ENCODE measurements around the gene PPP2R3B. TPM values are rescaled to one million over a fixed set of nuclear protein-coding genes. Genes with fewer than 3 reads are reported as not detected.

Gene PPP2R3B
- polyA plus RNA-seq (5.5 to 7.5 TPM (median 6.6 TPM) in 3 replicates), polyA minus RNA-seq (4.2 to 11.7 TPM (median 5.4 TPM) in 3 replicates)
- polyA plus RNA-seq (2011; ENCODE audit: low read depth), result 17.7 TPM
- polyA plus RNA-seq (2011; cell fraction: cytosol; rRNA removed), result 3.0 and 3.8 TPM in 2 replicates
- 12.7 and 17.4 TPM in 2 replicates for polyA plus RNA-seq (2011; cell fraction: nucleus; rRNA removed)
- 7.4 and 11.8 TPM in 2 replicates for polyA plus RNA-seq (2012; ENCODE audit: low replicate concordance)
- polyA minus RNA-seq (2011; cell fraction: cytosol; rRNA and poly(A)+ RNA removed), result 6.9 TPM
- 6.4 and 8.2 TPM in 2 replicates for polyA minus RNA-seq (2011; cell fraction: nucleus; rRNA and poly(A)+ RNA removed)

DNA sequence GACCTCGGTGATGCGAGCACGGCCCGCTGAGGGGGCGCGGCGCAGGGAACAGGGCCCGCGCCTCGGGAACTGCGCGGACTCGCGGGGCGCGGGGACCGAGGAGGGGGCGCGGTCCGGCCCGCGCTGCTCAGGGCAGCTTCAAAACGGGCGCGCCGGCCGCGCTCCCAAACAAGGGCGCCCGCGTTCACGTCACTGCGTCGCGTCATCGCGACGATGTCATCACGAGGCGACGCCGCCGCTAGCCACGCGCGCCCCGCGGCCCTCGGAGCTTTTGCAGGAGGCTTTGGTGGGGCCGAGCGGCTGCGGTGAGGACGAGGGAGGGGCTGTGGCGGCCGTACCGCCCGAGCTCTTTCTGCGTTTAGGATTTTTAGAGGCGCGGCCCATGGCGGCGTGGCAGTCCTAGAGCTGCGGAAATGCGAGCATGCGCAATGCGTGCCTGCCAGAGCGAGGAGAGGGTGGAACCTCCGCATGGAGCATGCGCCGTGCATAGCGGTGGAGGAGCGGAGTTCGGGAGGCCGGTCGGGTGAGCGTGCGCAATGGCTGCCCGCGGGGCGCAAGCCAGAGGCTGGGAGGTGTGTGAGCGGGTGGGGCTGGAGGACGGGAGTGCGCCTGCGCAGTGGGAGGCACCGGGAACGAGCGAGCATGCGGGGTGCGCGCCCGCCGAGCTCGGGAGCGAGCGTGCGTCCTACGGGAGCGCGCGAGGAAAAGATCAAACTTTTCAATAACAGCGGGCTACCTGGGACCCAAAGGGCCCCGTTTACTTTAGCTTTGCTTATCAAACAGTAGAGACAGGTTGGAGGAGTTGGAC, at the start of gene PPP2R3B:
TSS of gene PPP2R3B (minus strand) at position 140 of the 808 bp plus-strand sequence. CDS start 216 bp downstream, outside the sequence.
- Histone ChIP-seq H3K79me2 (ENCODE audit: control insufficient read depth, insufficient read depth, low read length) (no peaks in the 10 kb centered on the region), H3K9me3 (ENCODE audit: control insufficient read depth, low read depth, low read length) (no peaks in the 10 kb centered on the region), H3K27ac (ENCODE audit: control insufficient read depth, insufficient read depth, low read length) (peak within 1 kb of the TSS; percentile 98), H2AFZ (ENCODE audit: control insufficient read depth, low read length) (peak within 1 kb of the TSS; percentile 97), H3K9ac (ENCODE audit: control insufficient read depth, extremely low read depth, insufficient read depth, low read length) (peak within 1 kb of the TSS; percentile 99), H4K20me1 (ENCODE audit: control insufficient read depth, extremely low read depth, insufficient read depth, low read length) (no peaks in the 10 kb centered on the region), H3K9me1 (ENCODE audit: control insufficient read depth, extremely low read depth, insufficient read depth, low read length) (no peaks in the 10 kb centered on the region), H3K4me2 (ENCODE audit: control insufficient read depth, extremely low read depth, insufficient read depth, low read depth, low read length) (peak within 1 kb of the TSS; percentile 77), H3K36me3 (ENCODE audit: control insufficient read depth in 2 of 2, extremely low read depth in 1 of 2, insufficient read depth in 2 of 2, low read length in 2 of 2) (no peaks in the 10 kb centered on the region), H3K4me3 (ENCODE audit: control insufficient read depth in 2 of 3, extremely low read depth in 1 of 3, insufficient read depth in 2 of 3, low read depth in 1 of 3, low read length in 3 of 3) (peak within 1 kb of the TSS; percentile 87 to 93 (median 92)), H3K27me3 (ENCODE audit: control insufficient read depth, extremely low read depth, insufficient read depth, low read length) (no peaks in the 10 kb centered on the region), H3K4me1 (ENCODE audit: control insufficient read depth, extremely low read depth, insufficient read depth, low read length) (peaks cover 4% of the 10 kb centered on the region)
- dilution Hi-C loops (cut with MboI; ENCODE audit: extremely low pct_ligation_motif_present, low sequenced_read_pairs), result no loop called here
- DNase-seq (ENCODE audit: low read depth, low spot score) (peak; percentile 86), FAIRE-seq (peak; percentile 90)
- TF ChIP-seq EZH2 (IDR thresholded peaks at IDR 0.05; ENCODE audit: low read length), result no peak

DNA sequence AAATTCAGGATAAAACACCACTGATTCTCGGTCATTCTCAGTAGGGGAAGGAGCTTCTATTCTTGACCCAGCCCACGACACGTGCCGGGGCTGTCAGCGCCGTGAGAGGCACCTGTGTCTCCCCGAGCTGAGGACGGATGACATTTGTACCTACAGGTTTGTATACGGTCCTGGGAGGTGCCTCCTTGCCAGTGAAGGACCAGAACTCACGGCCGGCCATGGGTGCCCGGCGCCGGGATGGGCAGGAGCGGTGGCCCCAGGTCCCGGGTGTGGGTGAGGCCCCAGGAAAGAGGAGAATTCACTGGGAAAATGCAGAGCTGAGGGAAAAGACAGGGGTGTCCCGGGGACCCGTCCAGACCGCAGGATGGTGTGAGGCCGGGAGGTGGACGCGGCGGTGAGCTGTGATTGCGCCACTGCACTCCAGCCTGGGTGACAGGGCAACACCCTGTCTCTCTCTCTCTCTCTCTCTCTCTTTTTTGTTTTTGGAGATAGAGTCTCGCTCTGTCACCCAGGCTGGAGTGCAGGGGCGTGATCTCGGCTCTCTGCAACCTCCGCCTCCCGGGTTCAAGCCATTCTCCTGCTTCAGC, 48.9 kb upstream of the PPP2R3B start:
- no peaks in the 10 kb centered on the region for H3K79me2 ChIP-seq (ENCODE audit: control insufficient read depth, insufficient read depth, low read length)
- H3K9me1 ChIP-seq (ENCODE audit: control insufficient read depth, extremely low read depth, insufficient read depth, low read length), result no peaks in the 10 kb centered on the region
- FAIRE-seq (no peak), DNase-seq (ENCODE audit: low read depth, low spot score) (no peak)
- H3K27ac ChIP-seq (ENCODE audit: control insufficient read depth, insufficient read depth, low read length), result no peak overlapping the region
- H3K4me1 ChIP-seq (ENCODE audit: control insufficient read depth, extremely low read depth, insufficient read depth, low read length), result no peaks in the 10 kb centered on the region
- dilution Hi-C loops (cut with MboI; ENCODE audit: extremely low pct_ligation_motif_present, low sequenced_read_pairs), result no loop called here
- peaks cover 8% of the 10 kb centered on the region for H3K9me3 ChIP-seq (ENCODE audit: control insufficient read depth, low read depth, low read length)
- TF ChIP-seq EZH2 (IDR thresholded peaks at IDR 0.05; ENCODE audit: low read length), result no peak
- TF ChIP-seq, protein P1, sequence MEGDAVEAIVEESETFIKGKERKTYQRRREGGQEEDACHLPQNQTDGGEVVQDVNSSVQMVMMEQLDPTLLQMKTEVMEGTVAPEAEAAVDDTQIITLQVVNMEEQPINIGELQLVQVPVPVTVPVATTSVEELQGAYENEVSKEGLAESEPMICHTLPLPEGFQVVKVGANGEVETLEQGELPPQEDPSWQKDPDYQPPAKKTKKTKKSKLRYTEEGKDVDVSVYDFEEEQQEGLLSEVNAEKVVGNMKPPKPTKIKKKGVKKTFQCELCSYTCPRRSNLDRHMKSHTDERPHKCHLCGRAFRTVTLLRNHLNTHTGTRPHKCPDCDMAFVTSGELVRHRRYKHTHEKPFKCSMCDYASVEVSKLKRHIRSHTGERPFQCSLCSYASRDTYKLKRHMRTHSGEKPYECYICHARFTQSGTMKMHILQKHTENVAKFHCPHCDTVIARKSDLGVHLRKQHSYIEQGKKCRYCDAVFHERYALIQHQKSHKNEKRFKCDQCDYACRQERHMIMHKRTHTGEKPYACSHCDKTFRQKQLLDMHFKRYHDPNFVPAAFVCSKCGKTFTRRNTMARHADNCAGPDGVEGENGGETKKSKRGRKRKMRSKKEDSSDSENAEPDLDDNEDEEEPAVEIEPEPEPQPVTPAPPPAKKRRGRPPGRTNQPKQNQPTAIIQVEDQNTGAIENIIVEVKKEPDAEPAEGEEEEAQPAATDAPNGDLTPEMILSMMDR (optimal IDR thresholded peaks at IDR 0.05 in 1 of 3, IDR thresholded peaks at IDR 0.05 in 1 of 3, conservative IDR thresholded peaks at IDR 0.05 in 1 of 3; ENCODE audit: extremely low read depth in 1 of 3, insufficient read depth in 2 of 3, low read length in 3 of 3), result no peak
- no peak overlapping the region for H2AFZ ChIP-seq (ENCODE audit: control insufficient read depth, low read length)
- H4K20me1 ChIP-seq (ENCODE audit: control insufficient read depth, extremely low read depth, insufficient read depth, low read length), result no peaks in the 10 kb centered on the region
- no peaks in the 10 kb centered on the region for H3K27me3 ChIP-seq (ENCODE audit: control insufficient read depth, extremely low read depth, insufficient read depth, low read length)
- no peak overlapping the region for H3K4me2 ChIP-seq (ENCODE audit: control insufficient read depth, extremely low read depth, insufficient read depth, low read depth, low read length)
- H3K36me3 ChIP-seq (ENCODE audit: control insufficient read depth in 2 of 2, extremely low read depth in 1 of 2, insufficient read depth in 2 of 2, low read length in 2 of 2), result no peaks in the 10 kb centered on the region
- no peak overlapping the region for H3K4me3 ChIP-seq (ENCODE audit: control insufficient read depth in 2 of 3, extremely low read depth in 1 of 3, insufficient read depth in 2 of 3, low read depth in 1 of 3, low read length in 3 of 3)
- no peak overlapping the region for H3K9ac ChIP-seq (ENCODE audit: control insufficient read depth, extremely low read depth, insufficient read depth, low read length)
